Measurements from ENCODE around the gene ACBD5.

Gene ACBD5

DNA sequence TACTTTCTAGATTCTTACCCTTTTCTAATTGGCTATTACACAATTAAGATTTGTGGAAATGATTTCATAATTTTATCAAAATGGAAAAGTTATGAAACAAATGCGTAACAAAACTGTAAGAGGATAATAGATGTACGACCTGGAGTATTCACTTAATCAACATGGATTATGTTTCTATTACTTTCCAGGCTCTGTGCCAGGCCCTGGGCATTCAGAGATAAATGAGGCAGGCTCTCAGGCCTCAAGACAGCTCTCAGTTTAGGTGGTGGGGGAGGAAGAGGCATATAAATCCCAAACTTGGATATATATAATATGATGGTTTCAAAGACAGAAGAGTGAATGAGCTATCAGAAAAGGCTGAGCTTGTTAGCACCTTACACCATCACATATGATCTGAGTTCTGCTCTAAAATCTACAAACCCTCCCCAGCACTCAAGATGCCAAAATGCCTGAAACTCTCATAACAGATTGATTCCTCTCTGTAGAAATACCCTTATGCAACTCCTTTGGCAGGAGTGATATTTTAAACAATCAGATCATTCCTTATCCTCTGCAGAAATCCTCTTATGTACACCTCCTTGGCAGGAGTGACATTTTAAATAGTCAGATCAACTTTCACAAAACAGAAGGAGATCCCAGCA is 42.5 kb downstream of the ACBD5 start:
- peaks cover 6% of the 10 kb centered on the region for H3K4me1 Mint-ChIP-seq

DNA sequence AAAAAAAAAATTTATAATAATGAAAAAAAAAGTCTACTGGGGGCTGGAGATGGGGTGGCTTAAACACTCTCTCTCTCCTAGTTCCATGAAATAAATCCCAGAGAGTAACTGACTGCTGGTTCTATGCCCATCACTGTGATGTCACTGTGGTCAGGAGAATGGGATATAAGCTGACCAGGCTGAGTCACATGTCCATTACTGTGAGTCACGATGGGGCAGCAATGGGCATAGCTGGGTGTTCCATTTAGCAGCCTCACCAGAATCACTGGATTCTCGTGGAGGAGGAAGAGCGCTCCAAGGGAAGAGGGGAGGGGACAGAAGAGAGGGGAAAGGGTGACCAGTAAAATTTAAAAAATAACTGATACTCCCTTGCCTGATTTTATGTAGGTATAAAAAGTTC is 48.3 kb downstream of the ACBD5 start:
- Mint-ChIP-seq H3K27ac (no peak overlapping the region), H3K36me3 (ENCODE audit: low read depth) (no peaks in the 10 kb centered on the region), H3K4me1 (no peaks in the 10 kb centered on the region), H3K9me3 (no peaks in the 10 kb centered on the region), H3K4me3 (no peak overlapping the region), H3K27me3 (ENCODE audit: low read depth) (no peaks in the 10 kb centered on the region)
- TF ChIP-seq, protein P1, sequence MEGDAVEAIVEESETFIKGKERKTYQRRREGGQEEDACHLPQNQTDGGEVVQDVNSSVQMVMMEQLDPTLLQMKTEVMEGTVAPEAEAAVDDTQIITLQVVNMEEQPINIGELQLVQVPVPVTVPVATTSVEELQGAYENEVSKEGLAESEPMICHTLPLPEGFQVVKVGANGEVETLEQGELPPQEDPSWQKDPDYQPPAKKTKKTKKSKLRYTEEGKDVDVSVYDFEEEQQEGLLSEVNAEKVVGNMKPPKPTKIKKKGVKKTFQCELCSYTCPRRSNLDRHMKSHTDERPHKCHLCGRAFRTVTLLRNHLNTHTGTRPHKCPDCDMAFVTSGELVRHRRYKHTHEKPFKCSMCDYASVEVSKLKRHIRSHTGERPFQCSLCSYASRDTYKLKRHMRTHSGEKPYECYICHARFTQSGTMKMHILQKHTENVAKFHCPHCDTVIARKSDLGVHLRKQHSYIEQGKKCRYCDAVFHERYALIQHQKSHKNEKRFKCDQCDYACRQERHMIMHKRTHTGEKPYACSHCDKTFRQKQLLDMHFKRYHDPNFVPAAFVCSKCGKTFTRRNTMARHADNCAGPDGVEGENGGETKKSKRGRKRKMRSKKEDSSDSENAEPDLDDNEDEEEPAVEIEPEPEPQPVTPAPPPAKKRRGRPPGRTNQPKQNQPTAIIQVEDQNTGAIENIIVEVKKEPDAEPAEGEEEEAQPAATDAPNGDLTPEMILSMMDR (IDR thresholded peaks at IDR 0.05; ENCODE audit: unreplicated experiment in 3 of 3), result no peak

More for the DNA sequence above, 42.5 kb downstream of the ACBD5 start:
- H3K9me3 Mint-ChIP-seq, result no peaks in the 10 kb centered on the region
- H3K27me3 Mint-ChIP-seq (ENCODE audit: low read depth), result no peaks in the 10 kb centered on the region
- peaks cover 23% of the 10 kb centered on the region for H3K36me3 Mint-ChIP-seq (ENCODE audit: low read depth)
- TF ChIP-seq, protein P1 (IDR thresholded peaks at IDR 0.05; ENCODE audit: unreplicated experiment in 3 of 3), result no peak
- no peak overlapping the region for H3K4me3 Mint-ChIP-seq
- peak overlapping the region in 1 of 3 experiments; percentile 20 for H3K27ac Mint-ChIP-seq

DNA sequence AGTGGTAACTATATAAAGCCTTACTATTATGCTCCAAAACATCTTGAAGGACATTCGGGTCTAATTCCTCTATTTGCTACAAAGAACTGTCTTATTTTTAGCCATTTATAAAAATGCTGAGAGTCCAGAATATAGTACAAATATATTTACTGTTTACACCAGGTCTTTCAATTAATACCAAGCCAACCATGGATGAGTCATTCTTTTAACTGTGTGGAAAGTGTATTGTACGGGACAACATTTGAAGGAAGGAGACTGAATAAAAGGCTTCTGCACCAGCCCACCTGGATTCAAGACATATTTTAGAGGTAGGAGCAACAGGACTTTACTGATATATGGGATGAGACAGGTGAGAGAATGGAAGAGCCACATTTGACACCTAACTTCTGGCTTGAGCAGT is 50.1 kb downstream of the ACBD5 start:
- Mint-ChIP-seq H3K27me3 (ENCODE audit: low read depth) (no peaks in the 10 kb centered on the region), H3K36me3 (ENCODE audit: low read depth) (peaks cover 5% of the 10 kb centered on the region), H3K4me3 (no peak overlapping the region), H3K27ac (no peak overlapping the region), H3K4me1 (no peaks in the 10 kb centered on the region), H3K9me3 (no peaks in the 10 kb centered on the region)
- TF ChIP-seq, protein P1 (IDR thresholded peaks at IDR 0.05; ENCODE audit: unreplicated experiment in 3 of 3), result no peak

DNA sequence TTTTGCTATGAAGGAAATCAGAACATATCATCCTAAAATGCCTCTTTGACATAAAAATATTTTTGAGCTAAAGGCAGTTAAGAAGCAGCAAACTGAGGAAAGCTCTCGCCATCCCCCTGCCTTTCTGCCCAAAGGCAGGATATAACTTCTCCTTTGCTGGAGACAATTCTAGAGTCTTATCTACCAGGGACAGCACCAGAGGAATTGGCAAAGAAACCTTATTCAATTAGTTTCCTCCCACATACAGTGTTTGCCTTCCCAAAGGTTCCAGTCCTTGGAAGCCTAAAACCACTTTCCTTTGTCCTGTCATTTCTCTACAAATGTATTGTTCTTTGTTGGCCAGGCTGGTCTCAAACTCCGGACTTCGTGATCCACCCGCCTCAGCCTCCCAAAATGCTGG is 51.7 kb downstream of the ACBD5 start:
- Mint-ChIP-seq H3K36me3 (ENCODE audit: low read depth) (peaks cover 15% of the 10 kb centered on the region), H3K4me1 (no peaks in the 10 kb centered on the region), H3K27me3 (ENCODE audit: low read depth) (no peaks in the 10 kb centered on the region), H3K27ac (no peak overlapping the region), H3K9me3 (no peaks in the 10 kb centered on the region), H3K4me3 (no peak overlapping the region)
- TF ChIP-seq, protein P1 (IDR thresholded peaks at IDR 0.05; ENCODE audit: unreplicated experiment in 3 of 3), result no peak

DNA sequence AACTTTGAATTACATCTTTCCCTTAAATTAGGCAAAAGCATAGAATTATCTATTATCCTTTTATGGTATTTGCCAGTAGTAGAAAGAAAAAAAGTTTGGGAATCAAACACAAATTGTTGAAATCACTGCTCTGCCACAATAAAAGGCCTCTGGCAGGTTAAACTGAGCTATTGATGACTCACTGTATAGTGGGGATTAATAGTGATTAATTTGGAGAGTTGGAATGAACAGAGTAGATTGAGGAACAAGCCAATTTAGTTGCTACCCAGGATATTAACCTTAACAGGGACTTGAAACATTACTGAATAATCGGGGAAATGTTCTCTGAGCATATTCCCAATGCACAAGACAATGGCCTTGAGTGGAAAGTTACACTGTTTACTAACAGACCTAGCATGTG is 52.3 kb downstream of the ACBD5 start:
- no peaks in the 10 kb centered on the region for H3K9me3 Mint-ChIP-seq
- no peaks in the 10 kb centered on the region for H3K27me3 Mint-ChIP-seq (ENCODE audit: low read depth)

More for the DNA sequence above, 52.3 kb downstream of the ACBD5 start:
- Mint-ChIP-seq H3K4me1 (no peaks in the 10 kb centered on the region), H3K27ac (no peak overlapping the region), H3K4me3 (no peak overlapping the region), H3K36me3 (ENCODE audit: low read depth) (peaks cover 16% of the 10 kb centered on the region)
- TF ChIP-seq, protein P1 (IDR thresholded peaks at IDR 0.05; ENCODE audit: unreplicated experiment in 3 of 3), result no peak

Data from nephron (organoid).